ENCODE results near the gene TTC38.
A peak's percentile ranks its signal among the peaks of the same experiment; 100 is the strongest.
"Not testable (repeated sequence)": the region's sequence is repeated elsewhere in the genome, so short reads cannot be mapped to it uniquely, and the experiment has no call there.

The TTC38 gene

DNA sequence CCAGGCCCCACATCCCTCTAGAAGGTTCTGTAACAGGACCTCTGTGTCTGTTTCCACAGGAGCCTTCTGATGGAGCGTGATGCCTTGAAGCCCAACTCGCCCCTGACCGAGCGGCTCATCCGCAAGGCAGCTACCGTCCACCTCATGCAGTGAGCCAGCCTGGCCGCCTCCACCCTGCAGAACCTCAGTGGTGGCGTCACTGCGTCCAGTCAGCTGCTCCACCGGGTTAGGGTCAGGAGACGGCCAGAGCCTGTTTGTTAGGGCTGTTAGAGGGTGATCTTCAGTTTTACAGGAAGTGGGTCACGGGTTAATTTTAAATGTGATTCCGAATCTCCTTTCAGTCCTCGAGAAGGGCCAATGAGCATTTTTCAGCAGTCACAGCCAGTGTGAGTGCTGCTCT, 24.9 kb downstream of the TTC38 start:
- no peak for DNase-seq (ENCODE audit: low read depth)
- no peak overlapping the region for H3K4me3 ChIP-seq (ENCODE audit: low read depth, low read length)

DNA sequence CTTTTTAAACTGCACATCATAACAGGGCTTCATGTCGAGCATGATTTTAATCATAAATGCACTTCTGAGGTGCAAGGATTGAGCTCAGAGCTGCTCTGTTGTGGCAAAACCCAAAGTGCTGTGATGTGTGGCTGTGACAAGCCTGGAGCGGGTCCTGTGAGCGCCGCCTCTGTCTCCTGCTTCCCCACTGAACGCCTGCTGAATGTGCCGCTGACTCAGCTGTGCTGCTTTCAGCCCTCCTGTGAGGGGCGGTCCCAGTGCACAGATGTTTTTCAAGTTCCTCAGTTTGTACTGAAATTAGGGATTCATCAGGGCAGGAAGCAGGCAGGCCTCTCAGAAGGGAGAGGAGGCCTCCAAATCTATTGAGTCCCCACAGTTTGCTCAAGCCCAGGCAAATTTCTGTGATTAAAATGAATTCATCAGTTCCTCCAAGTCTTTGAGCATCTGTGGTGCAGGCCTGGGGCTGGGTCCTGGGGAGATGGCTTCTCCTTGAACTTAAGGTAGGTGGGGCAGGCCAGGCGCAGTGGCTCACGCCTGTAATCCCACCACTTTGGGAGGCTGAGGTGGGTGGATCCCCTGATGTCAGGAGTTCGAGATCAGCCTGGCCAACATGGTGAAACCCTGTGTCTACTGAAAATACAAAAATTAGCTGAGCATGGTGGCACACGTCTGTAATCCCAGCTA, 25.9 kb downstream of the TTC38 start:
- no peak overlapping the region for H3K4me3 ChIP-seq (ENCODE audit: low read depth, low read length)
- DNase-seq (ENCODE audit: low read depth), result no peak

DNA sequence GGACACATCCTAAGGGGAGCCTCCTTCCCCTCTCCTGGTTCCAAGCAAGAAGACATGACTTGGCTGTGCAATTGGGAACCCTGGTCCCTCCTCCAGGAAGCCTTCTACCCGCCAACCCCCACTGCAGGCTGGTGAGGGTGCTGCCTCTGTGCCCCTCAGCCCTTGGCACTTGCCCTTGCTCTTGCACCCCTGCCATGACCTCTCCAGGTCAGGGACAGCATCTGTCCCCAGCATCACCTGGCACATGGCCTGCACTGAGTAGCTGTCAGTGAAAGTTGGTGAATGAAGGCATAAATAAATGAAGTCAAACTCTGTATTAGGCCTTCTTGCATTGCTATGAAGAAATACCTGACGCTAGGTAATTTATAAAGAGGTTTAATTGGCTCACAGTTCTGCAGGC, 27.0 kb downstream of the TTC38 start:
- no peak overlapping the region for H3K4me3 ChIP-seq (ENCODE audit: low read depth, low read length)
- no peak for DNase-seq (ENCODE audit: low read depth)

DNA sequence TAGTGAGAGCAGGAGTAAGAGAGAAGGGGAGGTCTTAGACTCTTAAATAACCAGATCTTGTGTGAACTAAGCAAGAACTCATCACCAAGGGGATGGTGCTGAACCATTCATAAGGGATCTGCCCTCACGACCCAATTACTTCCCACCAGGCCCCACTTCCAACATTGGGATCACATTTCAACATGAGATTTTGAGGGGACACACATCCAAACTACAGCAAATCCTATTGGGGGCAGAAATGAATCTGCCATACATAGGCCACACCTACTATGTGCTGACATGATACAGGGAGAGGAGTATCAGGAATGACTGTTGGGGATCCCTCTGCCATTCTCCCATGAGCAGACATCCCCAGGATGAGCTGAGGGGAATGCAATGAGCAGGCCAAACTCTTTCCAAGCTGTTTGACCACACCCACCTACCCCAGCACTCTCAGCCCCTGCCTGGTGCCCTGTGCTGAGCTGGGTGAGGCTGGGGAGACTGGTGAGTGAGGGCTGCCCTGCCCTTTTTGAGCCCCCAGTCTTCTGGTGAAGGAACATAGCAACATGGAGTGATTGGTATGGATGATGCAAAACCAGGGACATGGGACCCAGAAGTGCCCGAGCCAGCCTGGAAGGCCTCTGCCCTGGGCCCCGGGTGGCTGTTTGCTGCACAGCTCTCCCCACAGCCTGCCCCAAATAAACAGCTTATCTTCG, 27.6 kb downstream of the TTC38 start:
- no peak for DNase-seq (ENCODE audit: low read depth)
- peak overlapping the region; percentile 85 for H3K4me3 ChIP-seq (ENCODE audit: low read depth, low read length)

DNA sequence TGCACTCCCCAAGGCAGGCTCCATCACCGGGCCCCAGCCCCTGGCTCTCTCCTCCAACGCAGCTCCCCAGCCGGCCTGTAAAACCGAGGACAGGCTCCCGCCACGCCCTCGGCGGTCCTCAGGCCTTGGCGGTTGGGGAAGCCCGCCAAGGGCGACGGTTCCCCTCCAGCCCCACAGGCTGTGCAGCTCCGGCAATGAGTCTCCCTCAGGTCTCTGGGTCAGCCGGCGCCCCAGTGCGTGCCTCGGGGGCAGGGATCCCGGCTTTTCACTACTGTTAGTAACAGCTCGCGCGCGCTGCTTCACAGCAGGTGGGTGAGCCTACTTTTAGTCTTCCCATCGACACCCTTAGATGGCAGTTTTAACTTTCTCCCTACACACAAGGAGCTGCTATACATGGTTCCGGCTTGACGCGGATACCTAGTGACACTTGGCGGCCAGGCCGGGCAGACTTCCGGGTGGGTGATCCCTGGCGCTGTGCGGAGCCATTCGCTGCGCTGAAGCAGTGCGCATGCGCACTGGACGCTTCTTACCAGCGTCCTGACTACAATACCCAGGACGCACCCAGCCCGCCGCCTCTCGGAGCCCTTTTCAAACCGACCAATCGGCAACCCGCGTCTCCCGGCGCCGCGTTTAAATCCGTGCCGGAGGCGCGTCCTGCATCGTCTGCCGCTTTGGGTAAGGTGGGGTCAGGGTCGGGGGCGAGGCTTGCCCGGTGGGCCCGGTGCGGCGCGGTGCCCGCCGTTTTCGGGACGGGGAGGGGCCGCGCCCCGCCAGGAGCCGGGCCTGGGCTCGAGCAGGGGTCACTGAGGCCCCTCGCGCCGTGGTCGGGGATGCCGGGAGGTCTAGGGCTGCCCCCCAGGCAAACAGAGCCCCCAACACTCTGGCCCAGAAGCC, 28.7 kb downstream of the TTC38 start, which contains the start of gene GTSE1:
Gene GTSE1, plus strand, starts transcription at position 614 of the 894 bp plus-strand sequence. CDS start 531 bp downstream, outside the sequence.
- peak; percentile 81 for DNase-seq (ENCODE audit: low read depth)

DNA sequence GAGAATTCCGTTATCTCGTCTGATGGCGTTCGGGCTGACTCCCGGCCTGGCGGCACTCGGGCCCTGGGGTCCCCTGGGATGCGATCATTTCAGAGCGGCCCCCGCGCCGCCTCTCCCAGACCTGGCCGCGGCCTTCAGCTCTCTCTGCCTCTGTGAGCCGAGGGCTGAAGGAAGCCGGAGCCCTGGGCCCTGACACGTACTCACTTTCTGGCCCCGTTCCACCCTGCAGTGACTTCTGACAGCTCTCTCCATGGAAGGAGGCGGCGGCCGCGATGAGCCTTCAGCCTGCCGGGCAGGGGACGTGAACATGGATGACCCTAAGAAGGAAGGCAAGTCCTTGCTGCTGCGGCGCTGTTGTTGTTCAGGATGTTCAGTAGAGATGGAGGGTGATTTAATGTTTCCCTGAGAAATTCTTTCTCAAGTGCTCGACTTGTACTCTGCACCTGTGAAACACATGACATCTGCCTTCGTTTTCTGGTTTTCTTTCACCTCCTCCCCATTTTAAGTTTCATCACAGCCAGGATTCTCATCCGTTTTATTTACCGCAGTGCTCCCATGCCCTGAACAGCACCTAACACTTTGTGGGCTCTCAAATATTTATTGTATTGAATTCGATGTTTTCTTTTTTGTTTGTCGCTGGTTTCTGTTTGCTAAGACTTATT, 29.5 kb downstream of the TTC38 start:
- peak overlapping the region; percentile 85 for H3K4me3 ChIP-seq (ENCODE audit: low read depth, low read length)
- no peak for DNase-seq (ENCODE audit: low read depth)

More for the DNA sequence above, 28.7 kb downstream of the TTC38 start, which contains the start of gene GTSE1:
- peak within 1 kb of the TSS; percentile 85 for H3K4me3 ChIP-seq (ENCODE audit: low read depth, low read length)

DNA sequence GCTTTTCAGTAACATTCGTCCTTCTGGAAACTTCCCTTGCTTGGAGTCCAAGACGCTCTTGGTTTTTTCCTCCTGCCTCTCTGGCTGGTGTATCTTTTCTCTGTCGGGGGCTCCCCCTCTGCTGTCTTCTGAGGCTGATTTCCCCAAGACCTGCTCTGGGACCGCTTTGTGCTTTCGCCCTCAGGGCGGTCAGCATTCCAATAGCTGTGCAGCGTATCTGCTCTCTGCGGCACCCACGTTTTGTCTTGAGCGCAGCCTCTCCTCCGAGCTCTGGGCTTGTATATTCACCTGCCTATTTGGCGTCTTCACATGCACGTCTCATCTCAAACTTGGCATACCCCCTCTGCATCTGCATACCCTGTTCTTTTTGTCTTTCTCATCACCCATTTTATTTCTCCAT, 31.3 kb downstream of the TTC38 start:
- no peak for DNase-seq (ENCODE audit: low read depth)
- H3K4me3 ChIP-seq (ENCODE audit: low read depth, low read length), result no peak overlapping the region

DNA sequence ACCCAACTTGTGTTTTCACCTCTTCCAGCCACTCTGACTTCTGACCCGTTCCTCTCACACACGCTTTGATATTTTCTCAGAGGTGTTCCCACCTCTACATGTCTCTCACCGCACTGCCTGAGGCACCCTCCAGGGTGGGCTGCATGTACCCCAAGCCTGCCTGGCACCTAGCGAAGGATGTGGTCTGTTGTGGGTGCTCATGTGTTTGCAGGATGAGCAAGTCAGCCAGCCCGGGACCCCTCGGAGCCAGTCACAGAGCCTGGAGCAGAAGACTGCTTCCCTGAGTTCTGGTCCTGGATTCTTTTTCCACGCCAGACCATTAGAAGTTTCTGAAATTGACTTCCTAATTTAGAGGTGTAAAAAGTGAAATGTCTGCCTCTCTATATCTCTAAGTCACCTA, 32.7 kb downstream of the TTC38 start:
- DNase-seq (ENCODE audit: low read depth), result no peak
- H3K4me3 ChIP-seq (ENCODE audit: low read depth, low read length), result no peak overlapping the region

DNA sequence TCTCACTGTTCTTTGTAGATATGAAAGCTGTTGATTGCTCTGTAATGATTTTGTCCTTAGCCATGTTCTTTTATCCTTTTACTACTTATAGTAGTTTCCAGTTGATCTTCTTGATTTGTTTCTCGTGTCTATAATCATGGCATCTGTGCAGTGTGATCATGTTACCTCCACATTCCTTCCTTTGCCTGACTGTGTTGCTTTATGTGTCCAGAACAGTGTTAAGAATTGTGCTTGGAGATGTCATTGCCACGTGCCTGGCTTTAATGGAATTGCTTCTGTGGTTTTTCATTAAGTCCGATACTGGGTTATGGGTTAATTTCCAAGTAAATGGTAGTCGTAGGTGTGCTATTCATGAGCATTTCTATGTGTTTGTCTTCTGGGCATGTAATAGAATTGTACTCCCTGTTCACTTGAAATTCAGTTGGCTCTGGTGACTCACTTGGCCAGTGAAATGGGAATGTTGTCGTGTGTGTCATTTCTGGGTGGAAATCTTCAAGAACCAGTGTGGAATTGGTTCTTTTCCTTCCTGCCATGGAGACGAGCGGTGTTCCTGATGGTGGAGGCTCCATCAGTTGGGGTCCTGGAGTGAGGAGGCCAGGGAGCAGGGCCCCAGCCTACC, 35.6 kb downstream of the TTC38 start:
- H3K4me3 ChIP-seq (ENCODE audit: low read depth, low read length), result no peak overlapping the region
- DNase-seq (ENCODE audit: low read depth), result no peak

DNA sequence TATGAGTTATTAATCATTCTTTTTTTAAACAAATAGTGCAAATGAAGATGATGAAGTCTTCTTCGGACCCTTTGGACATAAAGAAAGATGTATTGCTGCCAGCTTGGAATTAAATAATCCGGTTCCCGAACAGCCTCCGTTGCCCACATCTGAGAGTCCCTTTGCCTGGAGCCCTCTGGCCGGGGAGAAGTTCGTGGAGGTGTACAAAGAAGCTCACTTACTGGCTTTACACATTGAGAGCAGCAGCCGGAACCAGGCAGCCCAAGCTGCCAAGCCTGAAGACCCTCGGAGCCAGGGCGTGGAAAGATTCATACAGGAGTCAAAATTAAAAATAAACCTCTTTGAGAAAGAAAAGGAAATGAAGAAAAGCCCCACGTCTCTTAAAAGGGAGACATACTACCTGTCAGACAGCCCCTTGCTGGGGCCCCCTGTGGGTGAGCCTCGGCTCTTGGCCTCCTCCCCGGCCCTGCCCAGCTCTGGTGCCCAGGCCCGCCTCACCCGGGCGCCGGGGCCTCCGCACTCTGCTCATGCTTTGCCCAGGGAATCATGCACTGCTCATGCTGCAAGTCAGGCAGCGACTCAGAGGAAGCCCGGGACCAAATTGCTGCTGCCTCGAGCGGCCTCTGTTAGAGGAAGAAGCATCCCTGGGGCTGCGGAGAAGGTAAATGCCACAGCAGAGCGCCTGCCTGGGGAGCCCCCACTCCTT, 40.6 kb downstream of the TTC38 start:
- DNase-seq (ENCODE audit: low read depth), result no peak
- no peak overlapping the region for H3K4me3 ChIP-seq (ENCODE audit: low read depth, low read length)

DNA sequence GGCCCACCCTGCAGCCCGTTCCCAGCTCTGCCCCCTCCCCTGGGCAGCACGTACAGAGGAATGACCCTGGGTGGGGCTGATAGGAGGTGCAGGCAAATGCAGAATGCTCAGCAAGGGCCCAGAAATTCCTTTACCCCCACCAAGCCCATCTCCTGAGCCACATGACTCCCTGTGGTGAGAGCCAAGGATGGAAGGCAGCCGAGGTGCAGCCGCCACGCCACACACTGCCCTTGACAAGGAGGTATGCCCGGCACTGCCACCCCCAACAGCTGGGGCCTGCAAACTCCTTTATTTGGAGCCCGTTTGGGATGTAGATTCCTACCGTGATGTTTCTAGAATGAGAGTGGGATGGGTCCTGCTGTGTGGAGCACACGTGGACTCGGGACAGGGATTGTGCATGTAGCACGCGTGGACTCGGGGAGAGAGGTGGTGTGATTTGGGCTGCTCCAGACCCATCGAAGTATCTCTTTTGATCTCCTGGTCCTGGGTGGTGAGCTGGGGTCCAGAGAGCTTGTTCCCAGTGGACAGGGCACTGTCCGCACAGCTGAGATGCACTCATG, 41.8 kb downstream of the TTC38 start:
- no peak for DNase-seq (ENCODE audit: low read depth)
- no peak overlapping the region for H3K4me3 ChIP-seq (ENCODE audit: low read depth, low read length)

DNA sequence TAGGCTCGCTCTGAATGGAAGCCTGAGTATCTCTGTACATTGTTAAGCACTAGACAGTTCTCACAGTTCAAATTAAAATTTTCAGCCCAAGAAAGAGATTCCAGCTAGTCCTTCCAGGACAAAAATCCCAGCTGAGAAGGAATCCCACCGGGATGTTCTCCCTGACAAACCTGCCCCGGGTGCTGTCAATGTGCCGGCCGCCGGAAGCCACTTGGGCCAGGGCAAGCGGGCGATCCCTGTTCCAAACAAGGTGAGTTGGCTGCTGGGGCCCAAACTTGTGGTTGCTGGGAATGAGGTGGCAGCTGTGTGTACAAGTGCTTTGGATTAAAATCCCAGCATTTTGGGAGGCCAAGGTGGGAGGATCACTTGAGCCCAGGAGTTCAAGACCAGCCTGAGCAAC, 44.2 kb downstream of the TTC38 start:
- DNase-seq (ENCODE audit: low read depth), result no peak
- H3K4me3 ChIP-seq (ENCODE audit: low read depth, low read length), result no peak overlapping the region

DNA sequence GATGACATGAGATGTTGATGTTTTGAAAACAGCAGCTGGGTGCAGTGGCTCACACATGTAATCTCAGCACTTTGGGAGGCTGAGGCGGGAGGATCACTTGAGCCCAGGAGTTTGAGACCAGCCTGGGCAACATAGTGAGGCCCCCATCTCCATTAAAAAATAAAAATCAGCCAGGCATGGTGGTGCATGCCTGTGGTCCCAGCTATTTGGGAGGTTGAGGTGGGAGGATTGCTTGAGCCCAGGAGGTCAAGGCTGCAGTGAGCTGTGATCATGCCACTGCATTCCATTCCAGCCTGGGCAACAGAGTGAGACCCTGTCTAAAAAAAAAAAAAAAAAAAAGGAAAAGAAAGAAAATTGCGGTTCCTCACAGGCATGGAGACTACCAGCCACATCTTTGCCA, 45.0 kb downstream of the TTC38 start:
- DNase-seq (ENCODE audit: low read depth); H3K4me3 ChIP-seq (ENCODE audit: low read depth, low read length): not testable (repeated sequence)

DNA sequence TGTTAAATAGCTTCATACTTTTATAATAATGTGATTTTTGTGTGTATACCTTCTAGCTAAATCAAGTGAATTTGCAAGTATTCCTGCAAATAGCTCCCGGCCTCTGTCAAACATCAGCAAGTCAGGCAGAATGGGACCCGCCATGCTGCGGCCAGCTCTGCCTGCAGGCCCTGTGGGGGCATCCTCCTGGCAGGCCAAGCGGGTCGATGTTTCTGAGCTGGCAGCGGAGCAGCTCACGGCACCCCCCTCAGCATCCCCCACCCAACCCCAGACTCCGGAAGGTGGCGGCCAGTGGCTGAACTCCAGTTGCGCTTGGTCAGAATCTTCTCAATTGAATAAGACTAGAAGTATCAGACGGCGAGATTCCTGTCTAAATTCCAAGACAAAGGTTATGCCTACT, 48.2 kb downstream of the TTC38 start:
- H3K4me3 ChIP-seq (ENCODE audit: low read depth, low read length), result no peak overlapping the region
- DNase-seq (ENCODE audit: low read depth), result no peak

DNA sequence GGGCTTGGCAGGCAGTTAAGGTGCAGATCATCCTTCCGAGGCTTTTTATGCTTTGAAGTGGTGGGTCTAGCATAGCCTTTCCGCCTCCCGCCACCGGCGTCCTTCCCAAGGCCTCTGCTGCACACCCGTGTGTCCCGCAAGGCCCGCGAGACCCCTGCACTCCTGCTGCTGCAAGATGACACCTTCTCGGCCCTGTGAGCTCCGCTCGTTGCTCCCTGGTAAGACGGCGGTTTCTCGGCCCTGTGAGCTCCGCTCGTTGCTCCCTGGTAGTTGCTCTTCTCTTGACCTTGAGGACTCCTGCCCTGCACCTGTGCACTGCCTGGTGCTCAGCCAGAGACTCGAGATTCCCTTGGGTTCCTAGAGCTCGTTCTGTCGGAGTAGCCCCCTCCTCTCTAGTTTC, 49.8 kb downstream of the TTC38 start:
- H3K4me3 ChIP-seq (ENCODE audit: low read depth, low read length), result no peak overlapping the region
- DNase-seq (ENCODE audit: low read depth), result no peak

DNA sequence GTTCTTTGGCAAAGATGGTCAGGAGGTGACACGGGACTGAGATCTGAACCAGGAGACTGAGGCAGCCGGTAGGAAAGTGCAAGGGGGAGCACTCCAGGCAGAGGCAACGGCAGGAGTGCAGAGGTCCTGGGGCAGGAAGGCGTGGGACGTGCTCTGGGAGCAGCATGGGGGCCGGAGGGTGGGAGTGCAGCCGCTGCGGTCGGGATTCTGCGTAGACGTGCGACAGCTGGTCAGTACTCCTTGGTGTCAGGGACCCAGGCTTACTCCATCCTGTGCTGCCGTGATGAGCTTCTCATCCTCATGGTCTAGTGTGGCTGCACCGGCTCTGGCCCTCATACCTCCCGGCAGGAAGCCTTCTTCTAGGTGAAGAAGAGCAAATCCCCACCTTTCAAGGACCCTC, 50.8 kb downstream of the TTC38 start:
- no peak for DNase-seq (ENCODE audit: low read depth)
- H3K4me3 ChIP-seq (ENCODE audit: low read depth, low read length), result no peak overlapping the region

DNA sequence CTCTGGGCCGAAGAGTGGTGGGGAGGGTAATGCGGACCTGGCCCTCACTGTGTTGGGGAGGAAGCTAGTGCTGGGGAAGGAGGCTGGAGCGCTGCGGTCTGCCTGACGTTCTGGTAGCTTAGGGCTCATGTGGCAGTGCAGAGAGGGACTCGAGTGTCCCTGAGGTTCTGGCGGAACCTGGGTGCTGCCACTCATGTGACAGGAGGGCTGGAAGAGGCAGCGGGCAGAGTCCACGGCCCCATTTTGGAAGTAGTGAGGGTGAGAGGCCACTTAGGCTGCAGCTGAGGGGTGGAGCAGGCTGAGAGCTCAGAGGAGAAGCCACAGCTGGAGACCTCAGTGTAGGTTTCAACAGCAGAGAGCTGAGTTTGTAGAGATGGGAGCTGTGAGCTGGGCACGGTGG, 51.5 kb downstream of the TTC38 start:
- DNase-seq (ENCODE audit: low read depth), result no peak
- H3K4me3 ChIP-seq (ENCODE audit: low read depth, low read length), result no peak overlapping the region

DNA sequence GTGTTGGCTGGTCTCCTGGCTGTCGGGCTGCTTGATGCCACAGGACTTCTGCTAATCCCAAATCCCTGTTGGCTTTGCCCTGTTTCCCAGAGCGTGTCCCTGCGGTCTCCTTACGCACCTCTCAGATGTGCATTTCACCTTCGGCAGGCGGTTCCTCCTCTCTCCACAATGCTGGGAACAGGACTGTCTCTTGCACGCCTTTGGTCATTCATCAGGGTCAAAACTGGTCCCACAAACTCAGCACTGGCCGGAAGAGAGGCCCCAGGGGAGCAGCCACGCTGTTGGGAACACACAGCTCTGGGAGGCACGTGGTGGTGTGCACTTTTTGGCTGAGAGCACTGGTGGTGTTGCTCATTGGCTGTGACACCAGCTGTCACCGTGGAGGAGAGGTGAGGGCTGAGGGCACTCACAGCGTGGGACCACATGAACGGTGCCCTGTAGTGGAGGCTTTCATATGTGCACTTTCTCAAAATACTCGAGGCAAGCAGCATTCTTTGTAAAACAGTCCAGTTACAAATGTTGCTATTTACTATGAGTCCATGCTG, 52.4 kb downstream of the TTC38 start:
- DNase-seq (ENCODE audit: low read depth), result no peak
- no peak overlapping the region for H3K4me3 ChIP-seq (ENCODE audit: low read depth, low read length)

All from skeletal muscle cell (primary cell).